HG03108 (cell line): ENCODE measurements around the gene VRK1.
A peak's percentile ranks its signal among the peaks of the same experiment; 100 is the strongest.
"Not testable (repeated sequence)": the region's sequence is repeated elsewhere in the genome, so short reads cannot be mapped to it uniquely, and the experiment has no call there.

ENCODE experiments used
- ATAC-seq: cut with Tn5 transposase; IDR thresholded peaks from one replicate; pipeline ENCODE4 v1.9.1; 2021; ENCODE audit warnings: moderate library complexity; ENCODE audit not compliant: unreplicated experiment

VRK1 gene

GRCh38 chr14:96867634-96868033, 70.5 kb downstream of the VRK1 start:
- no peak for ATAC-seq

GRCh38 chr14:96874127-96874526, 76.9 kb downstream of the VRK1 start:
- ATAC-seq = no peak

- no peak for ATAC-seq
Observed at GRCh38 chr14:96876747-96877146, 79.6 kb downstream of the VRK1 start.

GRCh38 chr14:96881713-96882112, 84.5 kb downstream of the VRK1 start:
- peak; percentile 86 for ATAC-seq

GRCh38 chr14:96883974-96884373, 86.8 kb downstream of the VRK1 start:
- not testable (repeated sequence) for ATAC-seq

- ATAC-seq = peak; percentile 84
Observed at GRCh38 chr14:96888158-96888557, 91.0 kb downstream of the VRK1 start.

GRCh38 chr14:96888593-96888992, 91.4 kb downstream of the VRK1 start:
- no peak for ATAC-seq

GRCh38 chr14:96889091-96889490, 91.9 kb downstream of the VRK1 start:
- ATAC-seq = no peak

GRCh38 chr14:96893966-96894622, 96.9 kb downstream of the VRK1 start:
- no peak for ATAC-seq

GRCh38 chr14:96894966-96895365, 97.8 kb downstream of the VRK1 start:
- ATAC-seq = no peak

GRCh38 chr14:96895658-96896271, 98.6 kb downstream of the VRK1 start:
- ATAC-seq = peak; percentile 81

GRCh38 chr14:96897184-96897583, 100.0 kb downstream of the VRK1 start:
- no peak for ATAC-seq

- ATAC-seq = peak; percentile 84
Observed at GRCh38 chr14:96901227-96901626, 104.0 kb downstream of the VRK1 start.

- no peak for ATAC-seq
Observed at GRCh38 chr14:96902004-96902403, 104.8 kb downstream of the VRK1 start.

- ATAC-seq = no peak
Observed at GRCh38 chr14:96903444-96904023, 106.4 kb downstream of the VRK1 start.

GRCh38 chr14:96904201-96904600, 107.0 kb downstream of the VRK1 start:
- no peak for ATAC-seq

GRCh38 chr14:96905065-96905464, 107.9 kb downstream of the VRK1 start:
- ATAC-seq = no peak

GRCh38 chr14:96905825-96906224, 108.6 kb downstream of the VRK1 start:
- no peak for ATAC-seq

- no peak for ATAC-seq
Observed at GRCh38 chr14:96906434-96906833, 109.3 kb downstream of the VRK1 start.

- ATAC-seq = no peak
Observed at GRCh38 chr14:96909841-96910364, 112.7 kb downstream of the VRK1 start.

GRCh38 chr14:96911499-96912149, 114.4 kb downstream of the VRK1 start:
- no peak for ATAC-seq
